OCI-LY7 (cell line): ENCODE results near the gene ACER1.

Source experiments
- EZH2phosphoT487 ChIP-seq: fragments of 200-600 bp; sonication (generic); IDR thresholded peaks from 2 replicates; pipeline ENCODE4 v1.6.1; 2018; ENCODE audit warnings: low read depth, borderline replicate concordance, mild to moderate bottlenecking, mixed run types, antibody characterized with exemption, low read length, moderate library complexity, mixed read lengths
- TF ChIP-seq, protein P1 (sequence below): fragments of 200-600 bp; sonication (generic); conservative IDR thresholded peaks from 2 replicates; pipeline ENCODE4 v1.5.1; 2014; ENCODE audit warnings: mild to moderate bottlenecking, antibody characterized with exemption, low read length, moderate library complexity, mixed read lengths

DNA sequence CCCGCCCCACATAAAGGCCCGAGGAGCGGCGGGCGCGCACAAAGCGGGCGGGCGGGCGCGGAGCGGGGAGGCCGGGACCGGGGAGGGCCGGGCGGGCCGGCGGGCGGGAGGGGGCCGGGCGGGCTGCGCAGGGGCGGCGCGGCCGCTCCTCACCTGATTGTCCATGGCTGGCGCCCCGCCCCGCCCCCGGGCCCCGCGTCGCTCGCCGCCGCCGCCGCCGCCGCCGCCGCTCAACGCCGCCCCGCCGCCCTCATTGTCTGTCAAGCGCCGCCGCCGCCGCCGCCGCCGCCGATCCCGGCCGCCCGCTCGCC lies 53.8 kb downstream of the ACER1 start:
- TF ChIP-seq, protein P1, sequence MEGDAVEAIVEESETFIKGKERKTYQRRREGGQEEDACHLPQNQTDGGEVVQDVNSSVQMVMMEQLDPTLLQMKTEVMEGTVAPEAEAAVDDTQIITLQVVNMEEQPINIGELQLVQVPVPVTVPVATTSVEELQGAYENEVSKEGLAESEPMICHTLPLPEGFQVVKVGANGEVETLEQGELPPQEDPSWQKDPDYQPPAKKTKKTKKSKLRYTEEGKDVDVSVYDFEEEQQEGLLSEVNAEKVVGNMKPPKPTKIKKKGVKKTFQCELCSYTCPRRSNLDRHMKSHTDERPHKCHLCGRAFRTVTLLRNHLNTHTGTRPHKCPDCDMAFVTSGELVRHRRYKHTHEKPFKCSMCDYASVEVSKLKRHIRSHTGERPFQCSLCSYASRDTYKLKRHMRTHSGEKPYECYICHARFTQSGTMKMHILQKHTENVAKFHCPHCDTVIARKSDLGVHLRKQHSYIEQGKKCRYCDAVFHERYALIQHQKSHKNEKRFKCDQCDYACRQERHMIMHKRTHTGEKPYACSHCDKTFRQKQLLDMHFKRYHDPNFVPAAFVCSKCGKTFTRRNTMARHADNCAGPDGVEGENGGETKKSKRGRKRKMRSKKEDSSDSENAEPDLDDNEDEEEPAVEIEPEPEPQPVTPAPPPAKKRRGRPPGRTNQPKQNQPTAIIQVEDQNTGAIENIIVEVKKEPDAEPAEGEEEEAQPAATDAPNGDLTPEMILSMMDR: no peak
- TF ChIP-seq EZH2phosphoT487: no peak
